ENCODE results near the gene PRKAB2. TPM values are rescaled to one million over a fixed set of nuclear protein-coding genes. Genes with fewer than 3 reads are reported as not detected.
"Not testable (repeated sequence)": the region's sequence is repeated elsewhere in the genome, so short reads cannot be mapped to it uniquely, and the experiment has no call there.

PRKAB2 gene
- total and polyA plus RNA-seq, 2 donors, result 5.5 to 10.1 TPM

- Histone ChIP-seq H3K27ac (ENCODE audit: low read depth in 1 of 2, low read length in 1 of 2) (no peak overlapping the region), H3K4me1 (ENCODE audit: control insufficient read depth in 2 of 2, insufficient read depth in 2 of 2, low read length in 2 of 2) (no peaks in the 10 kb centered on the region), H3K9me3 (ENCODE audit: control insufficient read depth in 2 of 2, insufficient read depth in 1 of 2, low read length in 1 of 2) (no peaks in the 10 kb centered on the region), H3K36me3 (ENCODE audit: control insufficient read depth in 2 of 2, insufficient read depth in 2 of 2, low read length in 1 of 2) (no peaks in the 10 kb centered on the region), H3K27me3 (ENCODE audit: control insufficient read depth in 2 of 2, insufficient read depth in 1 of 2, low read length in 1 of 2) (no peaks in the 10 kb centered on the region), H3K4me3 (ENCODE audit: low read length in 2 of 2) (no peak overlapping the region)
- no peak for DNase-seq (ENCODE audit: low read depth in 6 of 9, low spot score in 9 of 9)
- WGBS, result 98% methylated on average over 3 of the region's 3 CpGs
Observed at GRCh38 chr1:147129116-147129873, 43.0 kb downstream of the PRKAB2 start.

- WGBS, result 94% methylated on average over 2 of the region's 2 CpGs
Observed at GRCh38 chr1:147124266-147124665, 48.0 kb downstream of the PRKAB2 start.

GRCh38 chr1:147117109-147117508 lies 55.2 kb downstream of the PRKAB2 start:
- DNase-seq (ENCODE audit: low read depth in 6 of 9, low spot score in 9 of 9), result no peak
- no peaks in the 10 kb centered on the region for H3K36me3 ChIP-seq (ENCODE audit: control insufficient read depth in 2 of 2, insufficient read depth in 2 of 2, low read length in 1 of 2)
- WGBS, result 95% methylated on average over 1 of the region's 1 CpG
- no peaks in the 10 kb centered on the region for H3K4me1 ChIP-seq (ENCODE audit: control insufficient read depth in 2 of 2, insufficient read depth in 2 of 2, low read length in 2 of 2)
- no peak overlapping the region for H3K4me3 ChIP-seq (ENCODE audit: low read length in 2 of 2)
- H3K27me3 ChIP-seq (ENCODE audit: control insufficient read depth in 2 of 2, insufficient read depth in 1 of 2, low read length in 1 of 2), result peaks cover 0 to 5% of the 10 kb centered on the region in 2 donors
- H3K27ac ChIP-seq (ENCODE audit: low read depth in 1 of 2, low read length in 1 of 2), result no peak overlapping the region
- H3K9me3 ChIP-seq (ENCODE audit: control insufficient read depth in 2 of 2, insufficient read depth in 1 of 2, low read length in 1 of 2), result no peaks in the 10 kb centered on the region

More at GRCh38 chr1:147124266-147124665, 48.0 kb downstream of the PRKAB2 start:
- Histone ChIP-seq H3K9me3 (ENCODE audit: control insufficient read depth in 2 of 2, insufficient read depth in 1 of 2, low read length in 1 of 2) (no peaks in the 10 kb centered on the region), H3K27ac (ENCODE audit: low read depth in 1 of 2, low read length in 1 of 2) (no peak overlapping the region), H3K27me3 (ENCODE audit: control insufficient read depth in 2 of 2, insufficient read depth in 1 of 2, low read length in 1 of 2) (peaks cover 0 to 5% of the 10 kb centered on the region in 2 donors), H3K36me3 (ENCODE audit: control insufficient read depth in 2 of 2, insufficient read depth in 2 of 2, low read length in 1 of 2) (no peaks in the 10 kb centered on the region), H3K4me1 (ENCODE audit: control insufficient read depth in 2 of 2, insufficient read depth in 2 of 2, low read length in 2 of 2) (no peaks in the 10 kb centered on the region), H3K4me3 (ENCODE audit: low read length in 2 of 2) (no peak overlapping the region)
- no peak for DNase-seq (ENCODE audit: low read depth in 6 of 9, low spot score in 9 of 9)

DNA sequence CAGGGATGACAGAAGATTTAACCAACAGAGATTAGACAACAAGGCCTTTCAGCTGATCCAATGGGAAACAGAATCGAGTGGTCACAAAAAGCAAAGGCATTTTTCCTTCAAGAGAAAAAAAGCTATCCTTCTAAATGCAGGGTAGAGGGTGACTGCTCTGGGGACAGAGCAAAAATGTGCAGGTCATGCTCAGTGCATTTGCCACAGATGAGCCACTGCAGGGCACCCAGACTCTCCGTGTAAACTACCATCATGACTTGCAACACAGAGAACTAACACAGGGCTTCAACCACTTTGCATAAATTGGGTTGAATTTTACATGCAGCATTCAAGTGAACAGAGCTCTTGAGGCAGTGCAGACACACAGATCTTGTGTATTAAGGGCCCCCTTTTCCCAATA lies 56.8 kb downstream of the PRKAB2 start:
- H3K4me3 ChIP-seq (ENCODE audit: low read length in 2 of 2), result no peak overlapping the region
- H3K9me3 ChIP-seq (ENCODE audit: control insufficient read depth in 2 of 2, insufficient read depth in 1 of 2, low read length in 1 of 2), result no peaks in the 10 kb centered on the region
- no peak for DNase-seq (ENCODE audit: low read depth in 6 of 9, low spot score in 9 of 9)
- no peaks in the 10 kb centered on the region for H3K36me3 ChIP-seq (ENCODE audit: control insufficient read depth in 2 of 2, insufficient read depth in 2 of 2, low read length in 1 of 2)
- no peak overlapping the region for H3K27ac ChIP-seq (ENCODE audit: low read depth in 1 of 2, low read length in 1 of 2)
- peaks cover 0 to 2% of the 10 kb centered on the region in 2 donors for H3K27me3 ChIP-seq (ENCODE audit: control insufficient read depth in 2 of 2, insufficient read depth in 1 of 2, low read length in 1 of 2)
- WGBS, result 93% methylated on average over 2 of the region's 2 CpGs
- H3K4me1 ChIP-seq (ENCODE audit: control insufficient read depth in 2 of 2, insufficient read depth in 2 of 2, low read length in 2 of 2), result no peaks in the 10 kb centered on the region

DNA sequence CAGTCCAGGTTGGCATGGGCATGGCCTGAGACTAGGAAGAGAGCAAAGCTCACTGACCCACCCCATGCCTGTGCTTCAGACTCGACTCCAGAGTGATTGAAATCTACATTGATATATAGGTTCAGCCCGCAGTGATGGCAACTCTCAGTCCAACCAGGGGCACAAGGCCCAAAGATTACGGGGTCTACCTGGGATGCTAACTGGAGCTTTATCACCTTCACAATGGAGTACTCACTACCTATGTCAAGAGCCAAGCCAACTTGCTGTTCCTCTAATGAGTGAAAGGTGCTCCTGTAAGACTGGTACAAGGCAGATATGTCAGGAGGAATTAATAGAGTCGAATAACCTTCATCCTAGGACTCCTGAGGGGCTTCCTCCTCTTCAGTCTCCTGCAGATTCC lies 57.2 kb downstream of the PRKAB2 start:
- not testable (repeated sequence) for H3K4me3 ChIP-seq (ENCODE audit: low read length in 2 of 2); H3K27me3 ChIP-seq (ENCODE audit: control insufficient read depth in 2 of 2, insufficient read depth in 1 of 2, low read length in 1 of 2); H3K9me3 ChIP-seq (ENCODE audit: control insufficient read depth in 2 of 2, insufficient read depth in 1 of 2, low read length in 1 of 2); H3K36me3 ChIP-seq (ENCODE audit: control insufficient read depth in 2 of 2, insufficient read depth in 2 of 2, low read length in 1 of 2); DNase-seq (ENCODE audit: low read depth in 6 of 9, low spot score in 9 of 9); H3K27ac ChIP-seq (ENCODE audit: low read depth in 1 of 2, low read length in 1 of 2); H3K4me1 ChIP-seq (ENCODE audit: control insufficient read depth in 2 of 2, insufficient read depth in 2 of 2, low read length in 2 of 2)
- 96% methylated on average over 4 of the region's 4 CpGs for WGBS

GRCh38 chr1:147114353-147114752 lies 57.9 kb downstream of the PRKAB2 start:
- H3K4me3 ChIP-seq (ENCODE audit: low read length in 2 of 2); H3K4me1 ChIP-seq (ENCODE audit: control insufficient read depth in 2 of 2, insufficient read depth in 2 of 2, low read length in 2 of 2); H3K27me3 ChIP-seq (ENCODE audit: control insufficient read depth in 2 of 2, insufficient read depth in 1 of 2, low read length in 1 of 2); H3K36me3 ChIP-seq (ENCODE audit: control insufficient read depth in 2 of 2, insufficient read depth in 2 of 2, low read length in 1 of 2); H3K9me3 ChIP-seq (ENCODE audit: control insufficient read depth in 2 of 2, insufficient read depth in 1 of 2, low read length in 1 of 2); DNase-seq (ENCODE audit: low read depth in 6 of 9, low spot score in 9 of 9); H3K27ac ChIP-seq (ENCODE audit: low read depth in 1 of 2, low read length in 1 of 2): not testable (repeated sequence)
- 93% methylated on average over 1 of the region's 1 CpG for WGBS

DNA sequence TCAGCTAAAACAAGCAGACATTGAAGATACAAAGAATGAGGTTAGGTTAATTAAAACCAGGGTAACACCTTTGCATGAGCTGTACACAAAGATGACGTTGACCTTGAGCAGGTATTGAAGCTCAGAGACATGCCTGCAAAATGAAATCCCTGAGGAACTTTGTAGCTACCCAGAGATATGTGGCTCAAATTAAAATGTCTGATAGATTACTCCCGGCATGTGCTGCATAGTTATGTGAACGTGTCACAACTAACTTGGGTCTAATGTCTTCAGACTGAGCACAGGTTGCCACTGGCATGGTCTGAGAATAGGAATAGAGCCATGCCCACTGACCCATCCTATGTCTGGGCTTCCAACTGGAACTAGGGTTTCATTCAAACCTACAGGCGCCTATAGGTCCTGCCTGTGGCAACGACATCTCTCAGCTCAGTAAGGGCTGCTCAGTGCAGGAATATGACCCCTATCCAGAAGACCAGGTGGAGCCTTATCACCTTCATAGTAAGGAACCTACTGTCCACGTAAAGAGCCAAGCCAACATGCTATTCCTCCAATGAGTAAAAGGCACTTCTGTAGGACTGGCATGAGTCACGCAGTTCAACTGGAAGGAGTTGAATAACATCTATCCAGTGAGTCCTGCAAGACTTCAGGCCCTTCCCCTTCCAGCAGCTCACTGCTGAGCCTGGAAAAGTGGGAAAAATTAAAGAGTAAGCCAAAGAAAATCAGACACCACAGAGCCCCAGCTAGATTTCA lies 60.7 kb downstream of the PRKAB2 start:
- Histone ChIP-seq H3K36me3 (ENCODE audit: control insufficient read depth in 2 of 2, insufficient read depth in 2 of 2, low read length in 1 of 2) (no peaks in the 10 kb centered on the region), H3K27me3 (ENCODE audit: control insufficient read depth in 2 of 2, insufficient read depth in 1 of 2, low read length in 1 of 2) (peaks cover 0 to 3% of the 10 kb centered on the region in 2 donors), H3K4me3 (ENCODE audit: low read length in 2 of 2) (no peak overlapping the region), H3K9me3 (ENCODE audit: control insufficient read depth in 2 of 2, insufficient read depth in 1 of 2, low read length in 1 of 2) (no peaks in the 10 kb centered on the region), H3K4me1 (ENCODE audit: control insufficient read depth in 2 of 2, insufficient read depth in 2 of 2, low read length in 2 of 2) (no peaks in the 10 kb centered on the region), H3K27ac (ENCODE audit: low read depth in 1 of 2, low read length in 1 of 2) (no peak overlapping the region)
- no peak for DNase-seq (ENCODE audit: low read depth in 6 of 9, low spot score in 9 of 9)
- 95% methylated on average over 7 of the region's 7 CpGs for WGBS

DNA sequence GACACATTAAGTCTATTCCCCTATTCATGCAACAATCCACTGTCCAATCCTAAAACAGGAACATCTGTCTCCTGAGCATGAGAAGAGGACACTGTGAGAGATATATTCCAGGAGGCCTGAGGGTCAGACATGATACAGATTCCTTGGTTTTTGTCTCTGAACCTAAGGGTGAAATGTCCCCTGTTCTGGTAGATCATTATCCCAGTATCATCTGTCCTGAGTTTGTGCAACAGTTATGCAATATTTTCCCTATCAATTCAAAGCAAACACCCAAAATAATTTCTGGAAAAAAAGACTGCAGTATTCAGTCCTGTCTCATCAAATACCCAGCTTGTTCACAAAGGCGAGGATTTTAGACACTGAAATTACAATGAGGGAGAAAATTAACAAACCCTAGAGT lies 61.4 kb downstream of the PRKAB2 start:
- H3K4me1 ChIP-seq (ENCODE audit: control insufficient read depth in 2 of 2, insufficient read depth in 2 of 2, low read length in 2 of 2), result no peaks in the 10 kb centered on the region
- H3K27me3 ChIP-seq (ENCODE audit: control insufficient read depth in 2 of 2, insufficient read depth in 1 of 2, low read length in 1 of 2), result peaks cover 0 to 3% of the 10 kb centered on the region in 2 donors
- 99% methylated on average over 1 of the region's 1 CpG for whole genome bisulfite sequencing
- no peaks in the 10 kb centered on the region for H3K36me3 ChIP-seq (ENCODE audit: control insufficient read depth in 2 of 2, insufficient read depth in 2 of 2, low read length in 1 of 2)
- no peak for DNase-seq (ENCODE audit: low read depth in 6 of 9, low spot score in 9 of 9)
- H3K4me3 ChIP-seq (ENCODE audit: low read length in 2 of 2), result no peak overlapping the region
- no peaks in the 10 kb centered on the region for H3K9me3 ChIP-seq (ENCODE audit: control insufficient read depth in 2 of 2, insufficient read depth in 1 of 2, low read length in 1 of 2)
- no peak overlapping the region for H3K27ac ChIP-seq (ENCODE audit: low read depth in 1 of 2, low read length in 1 of 2)

DNA sequence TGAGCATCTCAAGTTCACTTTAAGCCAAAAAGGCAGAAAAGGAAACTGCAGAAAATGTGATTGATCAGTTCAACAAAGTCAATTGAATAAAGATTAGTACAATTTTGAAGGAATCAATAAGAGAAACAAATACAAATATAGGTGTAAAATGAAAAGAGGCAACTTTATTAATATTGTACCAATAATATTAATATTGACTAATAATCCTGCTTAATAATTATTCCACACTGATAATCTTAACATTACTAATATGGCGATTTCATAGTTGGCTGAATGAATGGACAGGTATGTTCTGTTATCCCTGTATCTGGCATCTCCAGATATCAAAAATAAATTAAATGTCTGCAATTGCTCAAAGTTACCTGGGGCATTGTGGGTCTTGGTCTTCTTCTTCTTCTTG lies 61.8 kb downstream of the PRKAB2 start:
- no peak overlapping the region for H3K27ac ChIP-seq (ENCODE audit: low read depth in 1 of 2, low read length in 1 of 2)
- H3K9me3 ChIP-seq (ENCODE audit: control insufficient read depth in 2 of 2, insufficient read depth in 1 of 2, low read length in 1 of 2), result no peaks in the 10 kb centered on the region
- WGBS, result 98% methylated on average over 1 of the region's 1 CpG
- no peak overlapping the region for H3K4me3 ChIP-seq (ENCODE audit: low read length in 2 of 2)
- no peak for DNase-seq (ENCODE audit: low read depth in 6 of 9, low spot score in 9 of 9)
- peaks cover 0 to 3% of the 10 kb centered on the region in 2 donors for H3K27me3 ChIP-seq (ENCODE audit: control insufficient read depth in 2 of 2, insufficient read depth in 1 of 2, low read length in 1 of 2)
- no peaks in the 10 kb centered on the region for H3K36me3 ChIP-seq (ENCODE audit: control insufficient read depth in 2 of 2, insufficient read depth in 2 of 2, low read length in 1 of 2)
- H3K4me1 ChIP-seq (ENCODE audit: control insufficient read depth in 2 of 2, insufficient read depth in 2 of 2, low read length in 2 of 2), result no peaks in the 10 kb centered on the region

Measured in thymus (tissue), 11 donors.